ENCODE results near the gene SLC27A3. TPM values are rescaled to one million over a fixed set of nuclear protein-coding genes. Genes with fewer than 3 reads are reported as not detected.

Gene SLC27A3
- total RNA-seq = 11.6 and 16.0 TPM in 2 replicates

GRCh38 chr1:153774780-153775457 lies at the start of gene SLC27A3:
SLC27A3 (plus strand) TSS chr1:153775407; CDS start chr1:153775498, 91 bp downstream.

GRCh38 chr1:153727463-153728304 lies 47.5 kb upstream of the SLC27A3 start, which contains the start of gene INTS3:
INTS3 (plus strand) TSS chr1:153728050; CDS start chr1:153728635, 585 bp downstream.

Small RNA genes within 50 kb of the gene (small RNA-seq; reads per million reads assigned to genes)
- gene RF00019 = not detected

Other genes with a start within 250 kb of the SLC27A3 start
- 478 and 546 TPM in 2 replicates for gene S100A6, start 239.4 kb upstream of the SLC27A3 start, total RNA-seq
- not detected in 2 replicates for gene S100A5, start 234.5 kb upstream of the SLC27A3 start, total RNA-seq
- gene S100A4, start 229.6 kb upstream of the SLC27A3 start, total RNA-seq = 5.2 and 5.7 TPM in 2 replicates
- 0.98 and 2.4 TPM in 2 replicates for gene S100A3, start 226.1 kb upstream of the SLC27A3 start, total RNA-seq
- gene S100A2, start 209.6 kb upstream of the SLC27A3 start, total RNA-seq = 0.33 and 0.86 TPM in 2 replicates
- 678 and 716 TPM in 2 replicates for gene S100A16, start 162.3 kb upstream of the SLC27A3 start, total RNA-seq
- not detected in 2 replicates for gene S100A14, start 159.1 kb upstream of the SLC27A3 start, total RNA-seq
- gene S100A13, start 147.9 kb upstream of the SLC27A3 start, total RNA-seq = 65.8 and 96.4 TPM in 2 replicates
- gene S100A1, start 147.0 kb upstream of the SLC27A3 start, total RNA-seq = 0.38 TPM in 1 of 2 replicates, not detected in the other
- 35.5 and 35.6 TPM in 2 replicates for gene CHTOP, start 141.3 kb upstream of the SLC27A3 start, total RNA-seq
- gene SNAPIN, start 116.7 kb upstream of the SLC27A3 start, total RNA-seq = 45.2 and 53.9 TPM in 2 replicates
- 258 and 299 TPM in 2 replicates for gene ILF2, start 104.4 kb upstream of the SLC27A3 start, total RNA-seq
- gene NPR1, start 96.7 kb upstream of the SLC27A3 start, total RNA-seq = 7.2 and 11.7 TPM in 2 replicates
- 50.0 and 50.6 TPM in 2 replicates for gene INTS3, start 47.4 kb upstream of the SLC27A3 start, total RNA-seq
- gene GATAD2B, start 147.6 kb downstream of the SLC27A3 start, total RNA-seq = 15.9 and 21.2 TPM in 2 replicates
- gene DENND4B, start 171.3 kb downstream of the SLC27A3 start, total RNA-seq = 25.2 and 28.4 TPM in 2 replicates
- 8.8 and 12.1 TPM in 2 replicates for gene CRTC2, start 183.2 kb downstream of the SLC27A3 start, total RNA-seq
- 100 and 102 TPM in 2 replicates for gene SLC39A1, start 188.1 kb downstream of the SLC27A3 start, total RNA-seq
- 6.1 and 9.1 TPM in 2 replicates for gene CREB3L4, start 192.5 kb downstream of the SLC27A3 start, total RNA-seq
- gene JTB, start 202.3 kb downstream of the SLC27A3 start, total RNA-seq = 114 and 132 TPM in 2 replicates
- 61.6 and 63.0 TPM in 2 replicates for gene RAB13, start 210.9 kb downstream of the SLC27A3 start, total RNA-seq
- 882 and 1,570 TPM in 2 replicates for gene RPS27, start 215.4 kb downstream of the SLC27A3 start, total RNA-seq